GM12892 (cell line): ENCODE measurements around the gene ATP8A1.
"Not testable (repeated sequence)": the region's sequence is repeated elsewhere in the genome, so short reads cannot be mapped to it uniquely, and the experiment has no call there.

Source experiments
- DNase-seq: peaks from one replicate; pipeline ENCODE4 v3.0.0; 2011; ENCODE audit not compliant: insufficient read length
- FAIRE-seq: peaks from 2 replicates; lab custom pipeline; 2011; peaks lifted over from hg19 to GRCh38; lab: Jason Lieb, UNC
- POLR2A ChIP-seq: IDR thresholded peaks from 2 replicates; pipeline ENCODE4 v1.6.1; 2011; ENCODE audit warnings: low read depth, low read length, control low read depth
- POLR2AphosphoS5 ChIP-seq: IDR thresholded peaks from 2 replicates; pipeline ENCODE4 v1.6.1; 2011; ENCODE audit warnings: low read depth, low read length, control low read depth
- TAF1 ChIP-seq: IDR thresholded peaks from 2 replicates; pipeline ENCODE4 v1.6.1; 2011; ENCODE audit warnings: low read depth, mild to moderate bottlenecking, control low read depth, low read length, borderline replicate concordance

Gene ATP8A1

DNA sequence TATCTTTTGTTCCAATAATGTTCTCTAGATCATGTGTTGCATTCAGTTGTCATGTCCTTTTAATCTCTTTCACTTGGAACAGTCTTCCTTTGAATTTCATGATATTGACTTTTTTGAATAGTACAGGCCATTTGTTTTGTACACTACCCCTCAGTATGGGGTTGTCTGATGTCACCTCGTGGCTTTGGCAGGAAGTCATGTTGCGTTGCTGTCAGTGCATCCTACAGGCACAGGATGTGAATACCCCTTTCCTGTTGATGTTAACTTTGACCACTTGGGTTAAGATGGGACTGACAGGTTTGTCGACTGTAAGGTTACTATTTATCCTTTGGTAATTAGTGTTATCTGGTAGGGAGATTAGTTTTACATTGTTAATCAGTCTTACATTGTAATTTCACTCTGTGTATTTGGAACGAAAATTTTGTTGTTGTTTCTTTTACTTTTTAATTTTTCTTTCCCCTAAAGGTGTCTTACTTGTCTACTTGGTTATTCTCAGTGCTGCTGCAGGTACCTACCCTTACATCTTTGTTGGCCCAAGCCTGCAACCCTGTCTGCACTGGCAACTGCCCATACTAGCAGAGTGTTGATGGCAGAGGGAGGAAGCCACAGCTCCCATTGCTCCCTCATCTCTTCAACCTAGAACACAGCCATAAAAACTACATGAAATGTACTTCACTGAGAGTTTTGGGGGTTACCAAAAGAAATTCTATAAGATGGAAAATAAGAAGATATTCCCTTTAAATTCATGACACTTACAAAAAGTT, 14.7 kb upstream of the ATP8A1 start:
- TF ChIP-seq POLR2A (no peak), TAF1 (no peak), POLR2AphosphoS5 (no peak)
- DNase-seq (no peak), FAIRE-seq (peak; percentile 89)

- DNase-seq (no peak), FAIRE-seq (peak; percentile 48)
- no peak for TF ChIP-seq POLR2A
- TF ChIP-seq TAF1: no peak
- no peak for TF ChIP-seq POLR2AphosphoS5
Observed at GRCh38 chr4:42658261-42658660, 1.4 kb upstream of the ATP8A1 start.

- no peak for FAIRE-seq
- no peak for TF ChIP-seq POLR2AphosphoS5
- no peak for TF ChIP-seq POLR2A
- TF ChIP-seq TAF1: no peak
- no peak for DNase-seq
Observed at GRCh38 chr4:42656679-42656943, 294 bp downstream of the ATP8A1 start.

GRCh38 chr4:42655921-42656678, 805 bp downstream of the ATP8A1 start:
- TF ChIP-seq POLR2A (no peak), POLR2AphosphoS5 (peak; percentile 40; the same call in 1 of the 2 replicates)
- DNase-seq (peak; percentile 33), FAIRE-seq (peak; percentile 92)

GRCh38 chr4:42655269-42655637, 1.7 kb downstream of the ATP8A1 start:
- FAIRE-seq: no peak
- no peak for TF ChIP-seq TAF1
- TF ChIP-seq POLR2AphosphoS5: no peak
- TF ChIP-seq POLR2A: no peak
- DNase-seq: no peak

- DNase-seq: no peak
Observed at GRCh38 chr4:42654631-42655268, 2.2 kb downstream of the ATP8A1 start.

DNA sequence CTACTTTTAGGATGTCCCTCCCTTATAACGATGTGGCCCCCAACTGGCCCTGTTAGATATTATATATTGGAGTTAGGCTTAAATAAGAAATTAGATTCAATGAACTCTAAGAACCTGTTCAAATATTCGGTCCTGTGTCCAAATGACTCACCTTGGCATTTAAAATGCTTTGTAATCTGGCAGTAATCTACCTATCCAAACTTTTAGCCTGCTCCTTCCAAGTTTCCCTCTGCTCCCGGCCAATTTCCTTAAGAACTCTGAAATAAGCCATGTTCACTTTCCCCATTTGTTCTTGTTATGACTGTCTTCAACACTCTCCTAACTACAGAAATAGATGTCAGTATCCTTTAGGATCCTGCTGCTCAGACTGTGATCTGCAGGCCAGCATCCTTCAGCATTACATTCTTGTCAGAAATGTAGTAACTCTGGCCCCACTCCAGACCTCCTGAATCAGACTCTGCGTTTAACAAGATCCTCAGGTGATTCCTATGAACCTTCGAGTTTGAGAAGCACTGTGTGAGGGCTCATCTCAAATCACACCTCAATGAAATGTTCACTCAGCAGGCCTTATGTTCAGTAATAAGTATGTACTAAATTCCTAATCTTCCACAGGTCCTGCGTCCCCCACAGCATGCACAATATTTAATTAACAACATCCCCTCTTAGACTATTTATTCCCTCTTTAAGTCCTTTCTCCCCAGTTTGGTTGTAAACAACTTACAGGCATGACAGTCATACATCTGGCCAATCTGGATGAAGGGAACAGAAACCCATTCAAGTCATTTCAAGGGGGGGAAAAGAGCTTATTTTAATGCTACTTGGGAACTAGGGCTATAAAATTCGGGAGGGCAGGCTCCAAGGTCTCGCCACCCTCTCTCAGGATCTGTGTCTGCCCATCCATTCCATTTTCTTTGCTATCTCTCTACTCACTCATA, 3.0 kb downstream of the ATP8A1 start:
- DNase-seq (no peak), FAIRE-seq (peak; percentile 58)
- TF ChIP-seq TAF1 (no peak), POLR2AphosphoS5 (no peak), POLR2A (no peak)

More at GRCh38 chr4:42654631-42655268, 2.2 kb downstream of the ATP8A1 start:
- TF ChIP-seq POLR2A (no peak), POLR2AphosphoS5 (no peak), TAF1 (no peak)
- peak; percentile 92 for FAIRE-seq

DNA sequence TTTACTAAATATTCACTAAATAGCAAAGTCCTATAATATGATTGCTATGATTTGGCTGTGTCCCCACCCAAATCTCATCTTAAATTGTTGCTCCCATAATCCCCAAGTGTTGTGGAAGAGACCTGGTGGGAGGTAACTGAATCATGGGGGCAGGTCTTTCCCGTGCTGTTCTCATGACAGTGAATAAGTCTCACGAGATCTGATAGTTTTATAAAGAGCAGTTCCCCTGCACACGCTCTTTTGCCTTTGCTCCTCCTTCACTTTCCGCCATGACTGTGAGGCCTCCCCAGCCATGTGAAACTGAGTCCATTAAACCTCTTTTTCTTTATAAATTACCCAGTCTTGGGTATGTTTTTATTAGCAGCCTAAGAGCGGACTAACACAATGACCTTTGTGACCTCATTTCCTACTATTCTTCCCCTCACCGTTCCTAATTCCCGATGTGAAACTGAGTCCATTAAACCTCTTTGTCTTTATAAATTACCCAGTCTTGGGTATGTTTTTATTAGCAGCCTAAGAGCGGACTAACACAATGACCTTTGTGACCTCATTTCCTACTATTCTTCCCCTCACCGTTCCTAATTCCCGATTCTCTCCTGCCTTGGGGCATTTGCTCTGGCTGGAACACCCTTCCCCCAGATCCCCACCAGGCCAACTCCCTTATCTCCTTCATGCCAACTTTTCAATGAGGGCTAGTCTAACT, 4.2 kb downstream of the ATP8A1 start:
- not testable (repeated sequence) for DNase-seq

DNA sequence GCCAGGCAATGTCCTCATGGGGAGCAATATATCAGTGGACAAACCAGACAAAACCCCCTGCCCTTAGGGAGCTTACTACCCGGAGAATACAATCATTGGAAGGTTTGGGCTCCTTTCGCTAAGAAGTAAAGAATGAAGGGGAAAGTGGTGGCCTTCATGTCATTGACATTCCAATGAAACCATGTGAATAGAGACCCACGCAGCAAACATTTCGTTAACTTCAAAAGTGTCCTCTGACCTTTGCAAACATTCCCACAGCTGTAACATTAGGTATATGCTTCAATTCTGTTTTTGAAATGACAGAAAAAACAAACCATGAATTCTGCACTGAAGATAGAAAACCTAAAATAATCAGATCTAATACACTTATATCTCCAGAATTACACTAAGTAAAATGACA, 7.0 kb downstream of the ATP8A1 start:
- DNase-seq (no peak), FAIRE-seq (peak; percentile 74)
- no peak for TF ChIP-seq POLR2AphosphoS5
- TF ChIP-seq POLR2A: no peak
- no peak for TF ChIP-seq TAF1

More for the DNA sequence above, 4.2 kb downstream of the ATP8A1 start:
- FAIRE-seq: peak; percentile 64

DNA sequence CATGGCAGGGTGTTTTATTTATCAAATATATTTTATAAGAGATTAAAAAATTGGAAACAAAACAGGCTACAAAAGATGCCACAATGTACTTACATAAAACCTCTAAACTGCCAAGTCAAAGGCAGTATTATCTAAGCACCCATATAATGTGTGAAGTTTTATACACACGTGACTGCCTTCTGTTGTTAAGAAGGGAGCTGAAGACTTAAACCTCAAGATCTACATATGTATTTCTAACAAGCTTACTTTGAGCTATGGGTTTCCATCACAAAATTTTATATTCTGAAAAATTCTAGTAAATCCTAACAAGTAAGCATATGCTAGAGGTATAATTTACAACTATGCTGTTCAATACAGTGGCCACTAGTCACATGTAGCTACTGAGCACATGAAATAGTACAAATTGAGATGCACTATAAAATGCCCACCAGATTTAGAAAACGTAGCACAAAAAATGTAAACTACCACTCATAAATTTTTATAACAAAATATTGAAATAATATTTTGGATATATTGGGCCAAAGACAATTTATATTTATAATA, 9.8 kb downstream of the ATP8A1 start:
- no peak for TF ChIP-seq POLR2AphosphoS5
- no peak for TF ChIP-seq TAF1
- TF ChIP-seq POLR2A: no peak
- FAIRE-seq (peak; percentile 14), DNase-seq (no peak)
